Muscle layer of colon (tissue), 2 donors: ENCODE measurements around the gene CATSPER2.
"Not testable (repeated sequence)": the region's sequence is repeated elsewhere in the genome, so short reads cannot be mapped to it uniquely, and the experiment has no call there.

Source experiments
- H3K27ac ChIP-seq: one replicate; pipeline ENCODE4 v1.7.0; 2013; ENCODE audit warnings: low read depth, mild to moderate bottlenecking, low read length, moderate library complexity
- H3K27me3 ChIP-seq, 2 donors: one replicate each; pipeline ENCODE4 v1.7.0; 2013; ENCODE audit warnings: low read length in 2 of 2, mild to moderate bottlenecking in 2 of 2; ENCODE audit not compliant: insufficient read depth in 2 of 2, control insufficient read depth in 1 of 2
- H3K36me3 ChIP-seq: one replicate; pipeline ENCODE4 v1.7.0; 2013; ENCODE audit warnings: mild to moderate bottlenecking, low read length; ENCODE audit not compliant: insufficient read depth
- H3K4me1 ChIP-seq: one replicate; pipeline ENCODE4 v1.7.0; 2013; ENCODE audit warnings: mild to moderate bottlenecking, low read length; ENCODE audit not compliant: insufficient read depth
- H3K4me3 ChIP-seq, 2 donors: one replicate each; pipeline ENCODE4 v1.7.0; 2013; ENCODE audit warnings: low read length in 2 of 2, low read depth in 1 of 2, mild to moderate bottlenecking in 1 of 2, moderate library complexity in 1 of 2
- H3K9ac ChIP-seq: one replicate; pipeline ENCODE4 v1.7.0; 2013; ENCODE audit warnings: low read length
- H3K9me3 ChIP-seq: one replicate; pipeline ENCODE4 v1.7.0; 2013; ENCODE audit warnings: mild to moderate bottlenecking, low read length
- donor health status: abdominal sarcoma.
- donor health status: Adenocarcinoma of cecum.

CATSPER2 gene

DNA sequence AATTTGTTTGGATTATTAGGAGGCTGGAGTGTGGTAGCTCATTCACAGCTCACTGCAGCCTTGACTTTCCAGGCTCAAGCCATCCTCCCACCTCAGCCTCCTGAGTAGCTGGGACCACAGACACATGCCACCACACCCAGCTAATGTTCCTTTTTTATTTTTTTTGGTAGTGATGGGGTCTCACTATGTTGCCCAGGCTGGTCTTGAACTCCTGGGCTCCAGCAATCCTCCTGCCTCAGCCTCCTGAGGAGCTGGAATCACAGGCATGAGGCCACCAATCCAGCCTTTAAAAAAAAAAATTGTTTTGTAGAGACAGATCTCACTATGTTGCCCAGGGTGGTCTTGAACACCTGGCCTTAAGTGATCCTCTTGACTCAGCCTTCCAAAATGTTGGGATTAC lies 21.7 kb downstream of the CATSPER2 start:
- not testable (repeated sequence) for H3K4me3 ChIP-seq, H3K27ac ChIP-seq, H3K27me3 ChIP-seq, H3K9me3 ChIP-seq, H3K4me1 ChIP-seq, H3K9ac ChIP-seq, H3K36me3 ChIP-seq

DNA sequence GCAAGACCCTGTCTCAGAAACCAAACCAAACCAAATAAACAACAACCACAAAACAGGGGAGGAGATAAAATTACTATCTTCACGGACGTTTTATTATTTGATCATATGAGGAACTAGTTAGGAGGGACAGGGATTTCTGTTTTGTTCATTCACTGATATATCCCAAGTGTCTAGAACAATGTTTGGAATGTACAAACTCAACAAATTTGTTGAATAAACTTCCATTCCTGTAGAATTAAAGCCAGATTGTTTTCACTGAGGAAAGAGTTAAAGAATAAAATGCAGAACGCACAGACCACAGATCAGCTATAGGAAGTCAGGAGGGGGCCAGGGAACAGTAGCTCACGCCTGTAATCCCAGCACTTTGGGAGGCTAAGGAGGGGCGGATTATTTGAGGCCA lies 23.5 kb downstream of the CATSPER2 start:
- Histone ChIP-seq H3K9me3 (no peaks in the 10 kb centered on the region), H3K27ac (no peak overlapping the region), H3K36me3 (no peaks in the 10 kb centered on the region), H3K27me3 (no peaks in the 10 kb centered on the region), H3K9ac (no peak overlapping the region), H3K4me1 (no peaks in the 10 kb centered on the region), H3K4me3 (no peak overlapping the region)

DNA sequence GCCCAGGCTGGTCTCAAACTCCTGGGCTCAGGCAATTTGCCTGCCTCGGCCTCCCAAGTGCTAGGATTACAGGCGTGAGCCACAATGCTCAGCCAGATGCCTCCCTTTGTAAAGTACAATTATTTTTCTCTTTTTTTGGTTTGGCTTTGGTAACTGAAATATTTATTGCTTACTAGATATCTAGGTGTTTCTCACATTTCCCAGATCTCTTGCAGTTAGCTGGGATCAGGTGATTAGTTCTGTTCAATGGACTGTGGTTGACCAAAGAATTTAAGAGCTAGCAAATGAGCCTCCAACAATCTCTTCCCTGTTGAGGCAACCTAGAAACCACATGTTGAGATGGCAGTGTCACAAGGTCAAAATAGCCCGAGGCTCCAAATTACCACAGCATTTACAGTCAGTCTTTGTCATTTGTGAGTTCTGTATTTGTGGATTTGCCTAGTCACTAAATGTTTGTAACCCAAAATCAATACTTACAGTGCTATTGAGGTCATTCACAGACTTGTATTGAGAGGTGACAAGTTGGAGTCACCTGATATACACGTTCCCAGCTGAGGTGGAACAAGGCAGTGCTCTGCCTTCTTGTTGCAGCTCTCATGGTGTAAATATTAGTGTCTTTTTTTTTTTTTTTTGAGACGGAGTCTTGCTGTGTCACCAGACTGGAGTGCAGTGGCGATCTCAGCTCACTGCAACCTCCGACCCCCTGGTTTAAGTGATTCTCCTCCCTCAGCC lies 26.4 kb downstream of the CATSPER2 start:
- H3K4me3 ChIP-seq, H3K9me3 ChIP-seq, H3K4me1 ChIP-seq, H3K36me3 ChIP-seq, H3K9ac ChIP-seq, H3K27me3 ChIP-seq, H3K27ac ChIP-seq: not testable (repeated sequence)

DNA sequence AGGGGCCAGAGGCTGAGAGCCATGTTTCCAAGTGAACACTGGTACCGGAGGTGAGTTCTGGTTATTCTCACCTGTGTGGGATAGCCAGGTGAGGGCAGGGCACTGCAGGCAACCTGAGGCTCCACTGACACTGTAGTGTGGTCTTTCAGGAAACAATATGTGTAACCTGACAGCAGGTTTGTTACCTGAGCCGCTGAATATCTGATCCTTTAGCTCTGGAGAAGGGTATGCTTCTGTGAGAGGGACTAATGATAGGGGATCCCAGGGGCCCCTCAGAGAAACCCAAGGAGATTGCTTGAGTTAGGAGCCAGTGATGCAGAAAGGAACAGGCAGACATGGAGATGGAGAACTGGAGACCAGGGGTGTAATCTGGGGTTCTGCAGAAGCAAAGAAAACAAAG lies 29.9 kb downstream of the CATSPER2 start, which contains the start of gene STRC:
STRC (minus strand) TSS at position 101 of the 400 bp plus-strand sequence; CDS start at position 23, 78 bp downstream.
- H3K27me3 ChIP-seq, H3K36me3 ChIP-seq, H3K4me3 ChIP-seq, H3K4me1 ChIP-seq, H3K9me3 ChIP-seq, H3K27ac ChIP-seq, H3K9ac ChIP-seq: not testable (repeated sequence)

DNA sequence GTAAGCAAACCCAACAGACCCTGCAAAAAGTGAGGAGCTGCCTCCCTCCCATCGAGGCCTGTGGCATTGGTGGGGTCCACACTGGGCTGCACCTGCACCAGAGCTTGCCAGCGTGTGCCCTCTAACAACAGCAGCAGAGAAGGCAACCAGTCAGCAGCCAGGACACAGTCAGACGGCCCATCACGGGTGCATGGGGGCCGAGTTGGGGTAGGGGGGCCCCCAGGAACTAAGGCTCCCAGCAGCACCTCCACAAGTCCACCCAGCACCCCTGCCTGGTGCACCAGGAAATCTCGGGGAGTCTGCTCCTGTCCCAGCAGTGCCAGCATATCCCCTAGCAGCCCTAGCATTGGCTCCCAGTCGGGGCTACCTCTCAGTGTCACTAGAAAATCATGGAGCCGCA lies 30.9 kb downstream of the CATSPER2 start:
- H3K4me1 ChIP-seq, H3K27me3 ChIP-seq, H3K27ac ChIP-seq, H3K4me3 ChIP-seq, H3K9me3 ChIP-seq, H3K9ac ChIP-seq, H3K36me3 ChIP-seq: not testable (repeated sequence)

DNA sequence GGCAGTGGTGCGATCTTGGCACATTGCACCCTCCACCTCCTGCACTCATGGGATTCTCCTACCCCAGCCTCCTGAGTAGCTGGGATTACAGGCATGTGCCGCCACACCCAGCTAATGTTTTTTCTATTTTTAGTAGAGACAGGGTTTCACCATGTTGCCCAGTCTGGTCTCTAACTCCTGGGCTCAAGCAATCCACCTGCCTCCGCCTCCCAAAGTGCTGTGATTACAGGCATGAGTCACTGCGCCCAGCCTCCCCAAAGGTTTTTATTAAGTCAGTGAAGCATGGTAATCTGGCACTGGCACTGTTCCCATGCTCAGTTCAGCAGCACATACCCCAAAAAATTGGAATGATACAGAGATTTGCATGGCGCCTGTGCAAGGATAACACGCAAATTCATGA lies 46.4 kb downstream of the CATSPER2 start:
- H3K4me1 ChIP-seq, H3K27me3 ChIP-seq, H3K9ac ChIP-seq, H3K9me3 ChIP-seq, H3K27ac ChIP-seq, H3K36me3 ChIP-seq, H3K4me3 ChIP-seq: not testable (repeated sequence)

DNA sequence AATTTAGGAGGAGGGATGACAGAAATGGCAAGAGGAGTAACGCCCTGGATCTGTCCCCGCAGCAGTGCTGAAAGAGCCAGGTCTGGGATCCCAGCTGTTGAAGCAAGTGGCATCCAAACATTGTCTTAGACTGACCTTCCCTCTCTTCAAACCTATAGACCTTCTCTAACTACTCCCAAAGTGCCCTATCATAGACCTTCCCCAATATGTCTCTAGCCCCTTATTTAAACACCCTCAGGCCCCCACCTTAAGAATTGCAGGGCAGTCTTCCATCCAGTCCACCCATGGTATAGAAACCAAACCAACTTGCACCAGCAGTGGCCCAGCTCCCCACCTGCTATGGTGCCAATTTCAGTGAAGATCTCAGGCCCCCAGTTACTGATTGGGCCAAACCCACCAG lies 48.4 kb downstream of the CATSPER2 start:
- H3K27me3 ChIP-seq, H3K9ac ChIP-seq, H3K27ac ChIP-seq, H3K4me1 ChIP-seq, H3K36me3 ChIP-seq, H3K9me3 ChIP-seq, H3K4me3 ChIP-seq: not testable (repeated sequence)

DNA sequence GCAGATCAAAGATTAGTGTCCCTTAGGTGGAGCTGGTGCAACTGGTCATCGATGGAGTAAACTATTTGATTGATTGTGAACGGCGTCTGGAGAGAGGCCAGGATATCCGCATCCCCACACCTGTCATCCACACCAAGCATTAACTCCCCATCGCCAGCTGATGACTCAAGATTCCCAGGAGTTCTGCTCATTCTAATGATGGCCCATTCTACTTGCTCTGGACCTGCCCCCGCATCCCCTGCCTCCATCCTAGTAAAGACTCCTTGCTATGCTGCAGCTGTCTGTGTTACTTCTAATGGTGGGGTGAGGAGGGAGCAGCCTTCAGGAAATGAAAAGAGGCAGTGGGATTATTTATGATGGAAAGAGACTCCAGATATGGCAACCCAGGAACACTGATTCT lies 49.5 kb downstream of the CATSPER2 start:
- H3K9me3 ChIP-seq, H3K4me1 ChIP-seq, H3K36me3 ChIP-seq, H3K9ac ChIP-seq, H3K27me3 ChIP-seq, H3K27ac ChIP-seq, H3K4me3 ChIP-seq: not testable (repeated sequence)

DNA sequence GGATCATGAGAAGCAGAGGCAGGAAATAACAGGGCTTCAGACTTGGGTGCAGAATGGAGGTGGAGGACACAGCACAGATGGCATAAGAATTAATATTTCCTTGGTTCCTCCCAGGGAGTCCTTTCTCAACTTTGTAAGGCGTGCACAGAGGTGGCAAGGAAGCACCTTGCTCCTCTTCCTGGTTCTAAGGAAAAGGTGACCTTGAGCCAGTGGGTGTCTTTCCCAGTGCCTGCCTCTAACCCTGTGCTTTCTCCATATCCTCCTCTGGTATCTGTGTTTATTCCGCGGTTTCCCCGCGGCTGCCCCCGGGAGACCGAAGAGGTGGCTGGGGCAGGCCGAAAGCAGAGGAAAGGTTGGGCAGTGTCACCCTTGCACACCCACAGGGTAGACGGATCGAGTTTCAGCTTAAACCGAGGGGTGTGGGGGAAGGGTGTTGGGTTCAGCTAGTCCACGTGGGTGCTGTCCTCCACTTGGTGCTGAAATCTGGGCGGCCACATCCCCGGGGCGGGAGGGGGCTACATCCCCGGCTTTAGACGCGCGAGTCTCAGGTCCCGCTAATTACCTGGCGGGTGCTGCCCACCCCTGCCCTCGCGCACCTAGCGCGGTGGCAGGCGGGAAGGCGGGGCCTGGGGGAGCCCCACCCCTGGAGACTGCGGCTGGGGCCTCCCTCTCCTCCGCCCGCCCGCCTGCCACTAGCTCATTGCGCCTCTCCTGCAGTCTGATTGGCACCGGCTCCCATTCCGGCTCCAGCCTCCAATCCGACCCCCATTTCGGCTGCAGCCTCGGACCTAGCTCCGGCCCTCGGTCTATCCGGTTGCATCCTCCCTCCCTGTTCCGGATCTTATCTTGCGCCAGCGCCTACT lies 55.1 kb downstream of the CATSPER2 start, which contains the start of gene CKMT1B:
CKMT1B (plus strand) TSS at position 700 of the 863 bp plus-strand sequence. CDS start 192 bp downstream, outside the sequence.
- not testable (repeated sequence) for H3K27ac ChIP-seq, H3K9ac ChIP-seq, H3K4me3 ChIP-seq, H3K4me1 ChIP-seq, H3K9me3 ChIP-seq, H3K36me3 ChIP-seq, H3K27me3 ChIP-seq

DNA sequence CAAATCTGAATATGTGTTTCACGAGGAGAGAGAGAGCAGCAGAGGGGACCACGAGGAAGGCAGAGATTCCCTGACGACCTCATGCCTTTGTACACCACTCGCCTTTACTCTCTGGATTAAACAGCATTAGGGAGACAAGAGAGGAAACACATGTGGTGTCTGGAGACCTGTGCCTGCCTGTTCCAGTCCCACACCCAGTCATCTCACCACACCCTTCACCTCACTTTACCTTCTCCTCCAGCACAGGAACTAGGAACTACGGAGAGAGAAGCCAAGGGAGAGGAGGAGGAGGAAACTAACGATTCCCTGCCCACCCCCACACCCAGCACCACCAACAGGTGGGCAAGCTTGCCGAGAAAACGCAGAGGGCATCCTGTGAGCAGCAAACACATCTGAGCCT lies 55.8 kb downstream of the CATSPER2 start:
- H3K9me3 ChIP-seq, H3K4me1 ChIP-seq, H3K9ac ChIP-seq, H3K4me3 ChIP-seq, H3K27me3 ChIP-seq, H3K27ac ChIP-seq, H3K36me3 ChIP-seq: not testable (repeated sequence)

DNA sequence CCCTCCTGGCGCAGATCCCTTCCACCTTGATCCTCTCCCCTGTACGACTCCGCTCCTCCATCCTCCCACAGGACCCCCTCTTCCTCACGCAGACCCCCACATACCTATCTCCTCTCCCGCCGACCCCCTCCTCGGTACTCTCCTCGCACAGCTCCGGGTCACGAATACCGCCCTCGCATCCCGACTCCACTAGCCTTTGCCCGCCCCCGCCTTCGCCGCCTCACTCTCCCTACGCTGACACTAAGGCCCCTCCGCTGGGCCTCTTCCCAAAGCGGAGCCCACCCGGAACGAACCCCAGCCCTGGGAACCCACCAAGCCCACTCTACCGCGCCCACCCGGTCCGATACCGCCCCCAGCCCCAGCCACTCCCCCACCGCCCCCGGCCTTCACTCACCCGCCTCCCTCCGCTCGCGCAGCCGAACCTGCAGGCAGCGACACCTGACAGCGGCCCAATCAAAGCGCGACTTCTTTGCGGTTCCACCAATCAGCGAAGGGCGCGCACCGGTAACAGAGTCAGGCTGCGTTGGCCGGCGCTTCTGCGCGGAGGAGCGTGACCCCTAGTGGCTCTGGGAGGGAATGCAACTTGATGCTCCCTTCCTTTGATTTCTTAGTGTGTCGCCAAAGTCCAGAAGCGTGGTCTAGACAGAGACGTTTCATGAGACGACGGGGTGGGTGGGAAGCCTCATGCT lies 58.7 kb downstream of the CATSPER2 start, which contains the start of gene PPIP5K1:
PPIP5K1 (minus strand) TSS at position 431 of the 689 bp plus-strand sequence. CDS start 5,704 bp downstream, outside the sequence.
- H3K27ac ChIP-seq, H3K4me1 ChIP-seq, H3K36me3 ChIP-seq, H3K27me3 ChIP-seq, H3K9me3 ChIP-seq, H3K4me3 ChIP-seq, H3K9ac ChIP-seq: not testable (repeated sequence)
